ENCODE measurements around the gene RASAL2. TPM values are rescaled to one million over a fixed set of nuclear protein-coding genes. Genes with fewer than 3 reads are reported as not detected.

The RASAL2 gene
- total RNA-seq, 3 donors from 2014 or later (not counting 1 experiment from before 2014, with no cell fraction given): 0.16 to 0.23 TPM; not detected in 1

- no peak overlapping the region for H3K27ac Mint-ChIP-seq
- no peak overlapping the region for H3K4me3 Mint-ChIP-seq
- H3K36me3 Mint-ChIP-seq: no peaks in the 10 kb centered on the region
- intact Hi-C loops (cut with micrococcal nuclease): no loop called here
- peaks cover 0 to 2% of the 10 kb centered on the region in 2 donors for H3K9me3 Mint-ChIP-seq
- no peaks in the 10 kb centered on the region for H3K27me3 Mint-ChIP-seq (ENCODE audit: low read depth in 2 of 2)
- no peak overlapping the region for H3K27ac ChIP-seq (ENCODE audit: low read length)
- no peaks in the 10 kb centered on the region for H3K36me3 ChIP-seq (ENCODE audit: control insufficient read depth, insufficient read depth, low read length)
- no peak overlapping the region for H3K4me3 ChIP-seq (ENCODE audit: low read length)
- 93% methylated on average over 3 of the region's 3 CpGs for WGBS (ENCODE audit: insufficient coverage)
- DNase-seq: no peak
- H3K4me1 ChIP-seq (ENCODE audit: control insufficient read depth, insufficient read depth, low read length): no peaks in the 10 kb centered on the region
- H3K4me1 Mint-ChIP-seq: no peaks in the 10 kb centered on the region
- no peaks in the 10 kb centered on the region for H3K27me3 ChIP-seq (ENCODE audit: control insufficient read depth, insufficient read depth, low read length)
- H3K9me3 ChIP-seq (ENCODE audit: control insufficient read depth, insufficient read depth, low read length): no peaks in the 10 kb centered on the region
- no peak for TF ChIP-seq CTCF (IDR thresholded peaks at IDR 0.05)
- ATAC-seq: no peak
Measured at GRCh38 chr1:178328728-178329127, 234.8 kb downstream of the RASAL2 start.

- Histone ChIP-seq H3K4me3 (ENCODE audit: low read length) (no peak overlapping the region), H3K27me3 (ENCODE audit: control insufficient read depth, insufficient read depth, low read length) (no peaks in the 10 kb centered on the region), H3K9me3 (ENCODE audit: control insufficient read depth, insufficient read depth, low read length) (no peaks in the 10 kb centered on the region), H3K27ac (ENCODE audit: low read length) (no peak overlapping the region), H3K4me1 (ENCODE audit: control insufficient read depth, insufficient read depth, low read length) (no peaks in the 10 kb centered on the region), H3K36me3 (ENCODE audit: control insufficient read depth, insufficient read depth, low read length) (no peaks in the 10 kb centered on the region)
- intact Hi-C loops (cut with micrococcal nuclease): no loop called here
- no peak overlapping the region for H3K4me3 Mint-ChIP-seq
- no CpG with 5 or more reads among the region's 1 CpG for WGBS (ENCODE audit: insufficient coverage)
- TF ChIP-seq CTCF (IDR thresholded peaks at IDR 0.05): no peak
- H3K9me3 Mint-ChIP-seq: peaks cover 0 to 2% of the 10 kb centered on the region in 2 donors
- no peak overlapping the region for H3K27ac Mint-ChIP-seq
- ATAC-seq (no peak), DNase-seq (no peak)
- H3K27me3 Mint-ChIP-seq (ENCODE audit: low read depth in 2 of 2): no peaks in the 10 kb centered on the region
- H3K4me1 Mint-ChIP-seq: no peaks in the 10 kb centered on the region
- H3K36me3 Mint-ChIP-seq: no peaks in the 10 kb centered on the region
Measured at GRCh38 chr1:178330153-178330552, 236.2 kb downstream of the RASAL2 start.

DNA sequence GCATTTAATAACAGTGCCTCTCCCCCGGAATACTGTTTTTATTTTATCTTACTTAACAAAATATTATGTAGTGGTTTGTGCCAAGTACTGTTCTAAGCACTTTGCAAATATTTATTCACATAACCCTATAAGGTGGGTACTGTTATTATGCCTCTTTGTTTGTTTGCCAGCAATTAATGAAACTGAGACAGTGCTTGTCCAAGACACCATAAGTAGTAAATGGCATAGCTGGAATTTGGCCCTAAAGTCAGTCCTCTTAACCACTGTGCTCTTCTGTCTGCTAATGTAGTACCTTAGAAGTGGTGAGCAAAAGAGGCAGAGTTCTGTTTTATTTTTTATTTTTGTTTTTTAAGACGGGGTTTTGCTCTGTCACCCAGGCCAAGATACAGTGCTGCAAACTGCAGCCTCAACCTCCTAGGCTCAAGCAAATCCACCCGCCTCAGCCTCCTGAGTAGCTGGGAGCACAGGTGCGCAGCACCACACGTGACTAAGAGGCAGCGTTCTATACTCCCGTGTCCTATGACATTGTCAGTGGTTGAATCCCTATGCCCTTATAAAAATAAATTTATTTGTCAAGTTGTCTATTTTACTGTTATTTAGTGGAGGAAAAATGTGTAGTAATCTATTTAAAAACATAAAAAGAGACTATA lies 237.1 kb downstream of the RASAL2 start:
- Histone ChIP-seq H3K36me3 (ENCODE audit: control insufficient read depth, insufficient read depth, low read length) (no peaks in the 10 kb centered on the region), H3K4me1 (ENCODE audit: control insufficient read depth, insufficient read depth, low read length) (no peaks in the 10 kb centered on the region), H3K27me3 (ENCODE audit: control insufficient read depth, insufficient read depth, low read length) (no peaks in the 10 kb centered on the region), H3K9me3 (ENCODE audit: control insufficient read depth, insufficient read depth, low read length) (no peaks in the 10 kb centered on the region), H3K4me3 (ENCODE audit: low read length) (no peak overlapping the region), H3K27ac (ENCODE audit: low read length) (no peak overlapping the region)
- Mint-ChIP-seq H3K4me3 (no peak overlapping the region), H3K36me3 (no peaks in the 10 kb centered on the region), H3K27me3 (ENCODE audit: low read depth in 2 of 2) (peaks cover 0 to 2% of the 10 kb centered on the region in 2 donors), H3K4me1 (no peaks in the 10 kb centered on the region), H3K9me3 (peaks cover 0 to 2% of the 10 kb centered on the region in 2 donors), H3K27ac (no peak overlapping the region)
- DNase-seq (no peak), ATAC-seq (no peak)
- 94% methylated on average over 6 of the region's 7 CpGs for WGBS (ENCODE audit: insufficient coverage)
- TF ChIP-seq CTCF (IDR thresholded peaks at IDR 0.05): no peak
- intact Hi-C loops (cut with micrococcal nuclease): no loop called here

- H3K4me1 ChIP-seq (ENCODE audit: control insufficient read depth, insufficient read depth, low read length): no peaks in the 10 kb centered on the region
- no peaks in the 10 kb centered on the region for H3K36me3 ChIP-seq (ENCODE audit: control insufficient read depth, insufficient read depth, low read length)
- Mint-ChIP-seq H3K9me3 (no peaks in the 10 kb centered on the region), H3K36me3 (no peaks in the 10 kb centered on the region), H3K4me1 (no peaks in the 10 kb centered on the region), H3K4me3 (no peak overlapping the region), H3K27ac (no peak overlapping the region), H3K27me3 (ENCODE audit: low read depth in 2 of 2) (peaks cover 0 to 2% of the 10 kb centered on the region in 2 donors)
- no peak overlapping the region for H3K4me3 ChIP-seq (ENCODE audit: low read length)
- intact Hi-C loops (cut with micrococcal nuclease): no loop called here
- no peak overlapping the region for H3K27ac ChIP-seq (ENCODE audit: low read length)
- TF ChIP-seq CTCF (IDR thresholded peaks at IDR 0.05): no peak
- no peaks in the 10 kb centered on the region for H3K27me3 ChIP-seq (ENCODE audit: control insufficient read depth, insufficient read depth, low read length)
- DNase-seq (no peak), ATAC-seq (no peak)
- 97% methylated on average over 3 of the region's 3 CpGs for WGBS (ENCODE audit: insufficient coverage)
- H3K9me3 ChIP-seq (ENCODE audit: control insufficient read depth, insufficient read depth, low read length): no peaks in the 10 kb centered on the region
Measured at GRCh38 chr1:178335426-178335825, 241.5 kb downstream of the RASAL2 start.

Data from natural killer cell (primary cell).